Ecto neural progenitor cell (in vitro differentiated cells): Measurements from ENCODE around the gene PIK3IP1.

Experiments
- DNase-seq: peaks from one replicate; pipeline ENCODE4 v3.0.0-alpha.2; 2018; ENCODE audit warnings: low spot score

PIK3IP1 gene

DNA sequence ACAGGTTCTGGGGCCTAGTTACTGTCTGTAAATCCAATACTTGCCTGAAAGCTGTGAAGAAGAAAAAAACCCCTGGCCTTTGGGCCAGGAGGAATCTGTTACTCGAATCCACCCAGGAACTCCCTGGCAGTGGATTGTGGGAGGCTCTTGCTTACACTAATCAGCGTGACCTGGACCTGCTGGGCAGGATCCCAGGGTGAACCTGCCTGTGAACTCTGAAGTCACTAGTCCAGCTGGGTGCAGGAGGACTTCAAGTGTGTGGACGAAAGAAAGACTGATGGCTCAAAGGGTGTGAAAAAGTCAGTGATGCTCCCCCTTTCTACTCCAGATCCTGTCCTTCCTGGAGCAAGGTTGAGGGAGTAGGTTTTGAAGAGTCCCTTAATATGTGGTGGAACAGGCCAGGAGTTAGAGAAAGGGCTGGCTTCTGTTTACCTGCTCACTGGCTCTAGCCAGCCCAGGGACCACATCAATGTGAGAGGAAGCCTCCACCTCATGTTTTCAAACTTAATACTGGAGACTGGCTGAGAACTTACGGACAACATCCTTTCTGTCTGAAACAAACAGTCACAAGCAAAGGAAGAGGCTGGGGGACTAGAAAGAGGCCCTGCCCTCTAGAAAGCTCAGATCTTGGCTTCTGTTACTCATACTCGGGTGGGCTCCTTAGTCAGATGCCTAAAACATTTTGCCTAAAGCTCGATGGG is 13.5 kb downstream of the PIK3IP1 start:
- DNase-seq: no peak

DNA sequence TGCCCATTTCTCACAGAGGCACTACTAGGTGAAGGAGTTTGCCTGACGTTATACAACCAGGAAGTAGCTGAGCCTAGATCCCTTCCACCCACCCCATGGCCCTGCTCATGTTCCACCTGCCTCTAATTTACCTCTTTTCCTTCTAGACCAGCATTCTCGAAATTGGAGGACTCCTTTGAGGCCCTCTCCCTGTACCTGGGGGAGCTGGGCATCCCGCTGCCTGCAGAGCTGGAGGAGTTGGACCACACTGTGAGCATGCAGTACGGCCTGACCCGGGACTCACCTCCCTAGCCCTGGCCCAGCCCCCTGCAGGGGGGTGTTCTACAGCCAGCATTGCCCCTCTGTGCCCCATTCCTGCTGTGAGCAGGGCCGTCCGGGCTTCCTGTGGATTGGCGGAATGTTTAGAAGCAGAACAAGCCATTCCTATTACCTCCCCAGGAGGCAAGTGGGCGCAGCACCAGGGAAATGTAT is 14.1 kb downstream of the PIK3IP1 start:
- DNase-seq: no peak

- DNase-seq: no peak
These were observed 14.5 kb downstream of the PIK3IP1 start for GRCh38 chr22:31277741-31278140.

DNA sequence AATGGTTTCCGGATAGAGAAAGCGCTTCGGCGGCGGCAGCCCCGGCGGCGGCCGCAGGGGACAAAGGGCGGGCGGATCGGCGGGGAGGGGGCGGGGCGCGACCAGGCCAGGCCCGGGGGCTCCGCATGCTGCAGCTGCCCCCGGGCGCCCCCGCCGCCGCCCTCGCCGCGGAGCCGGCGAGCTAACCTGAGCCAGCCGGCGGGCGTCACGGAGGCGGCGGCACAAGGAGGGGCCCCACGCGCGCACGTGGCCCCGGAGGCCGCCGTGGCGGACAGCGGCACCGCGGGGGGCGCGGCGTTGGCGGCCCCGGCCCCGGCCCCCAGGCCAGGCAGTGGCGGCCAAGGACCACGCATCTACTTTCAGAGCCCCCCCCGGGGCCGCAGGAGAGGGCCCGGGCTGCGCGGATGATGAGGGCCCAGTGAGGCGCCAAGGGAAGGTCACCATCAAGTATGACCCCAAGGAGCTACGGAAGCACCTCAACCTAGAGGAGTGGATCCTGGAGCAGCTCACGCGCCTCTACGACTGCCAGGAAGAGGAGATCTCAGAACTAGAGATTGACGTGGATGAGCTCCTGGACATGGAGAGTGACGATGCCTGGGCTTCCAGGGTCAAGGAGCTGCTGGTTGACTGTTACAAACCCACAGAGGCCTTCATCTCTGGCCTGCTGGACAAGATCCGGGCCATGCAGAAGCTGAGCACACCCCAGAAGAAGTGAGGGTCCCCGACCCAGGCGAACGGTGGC is 15.7 kb downstream of the PIK3IP1 start:
- no peak for DNase-seq

GRCh38 chr22:31275576-31275975 is 16.7 kb downstream of the PIK3IP1 start:
- DNase-seq: no peak

DNA sequence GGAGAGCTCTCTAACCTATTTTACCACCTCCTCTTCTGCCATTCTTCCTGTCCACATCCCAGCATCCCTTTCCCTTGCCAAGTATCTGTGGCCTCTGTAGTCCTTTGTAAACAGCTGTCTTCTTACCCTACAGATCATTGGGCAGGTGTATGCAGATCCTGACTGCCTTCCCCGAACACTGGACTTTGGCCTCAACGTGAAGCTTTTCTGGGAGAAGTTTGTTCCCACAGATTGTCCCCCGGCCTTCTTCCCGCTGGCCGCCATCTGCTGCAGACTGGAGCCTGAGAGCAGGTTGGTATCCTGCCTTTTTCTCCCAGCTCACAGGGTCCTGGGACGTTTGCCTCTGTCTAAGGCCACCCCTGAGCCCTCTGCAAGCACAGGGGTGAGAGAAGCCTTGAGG is 17.3 kb downstream of the PIK3IP1 start:
- no peak for DNase-seq

DNA sequence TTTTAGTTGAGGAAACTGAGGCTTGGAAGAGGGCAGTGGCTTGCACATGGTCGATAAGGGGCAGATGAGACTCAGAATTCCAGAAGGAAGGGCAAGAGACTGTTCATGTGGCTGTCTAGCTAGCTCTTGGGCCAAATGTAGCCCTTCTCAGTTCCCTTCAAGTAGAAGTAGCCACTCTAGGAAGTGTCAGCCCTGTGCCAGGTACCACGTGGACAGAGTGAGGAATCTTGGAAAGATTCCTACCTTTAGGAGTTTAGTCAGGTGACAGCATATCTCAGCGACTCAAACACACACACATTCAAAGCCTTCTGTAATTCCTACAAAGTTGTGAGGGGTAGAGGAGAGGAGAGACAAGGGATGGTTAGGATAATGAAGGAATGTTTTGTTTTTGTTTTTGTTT is 18.3 kb downstream of the PIK3IP1 start:
- no peak for DNase-seq

- DNase-seq: peak; percentile 72
These were observed 19.5 kb downstream of the PIK3IP1 start for GRCh38 chr22:31272522-31273446.

DNA sequence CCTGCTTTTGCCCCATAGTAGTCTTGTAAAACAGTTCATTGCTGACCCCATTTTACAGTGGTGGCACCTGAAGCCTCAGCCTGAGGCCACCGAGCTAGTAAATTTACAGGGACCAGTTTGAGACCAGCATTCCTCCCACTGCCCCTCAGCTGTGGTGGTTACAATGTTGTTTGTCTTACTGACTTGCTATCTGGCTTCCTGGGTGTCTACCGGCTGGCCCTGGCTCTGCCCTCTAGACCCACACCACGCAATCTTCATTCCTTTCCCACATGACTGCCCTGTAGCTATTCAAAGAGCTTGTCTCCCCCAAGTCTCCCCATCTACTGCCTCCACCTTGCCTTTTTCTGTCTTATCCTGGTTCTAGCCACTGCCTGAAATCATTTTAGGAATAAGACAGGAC is 20.8 kb downstream of the PIK3IP1 start:
- DNase-seq: no peak

GRCh38 chr22:31271026-31271425 is 21.3 kb downstream of the PIK3IP1 start:
- no peak for DNase-seq

GRCh38 chr22:31269892-31270579 is 22.3 kb downstream of the PIK3IP1 start:
- DNase-seq: no peak

DNA sequence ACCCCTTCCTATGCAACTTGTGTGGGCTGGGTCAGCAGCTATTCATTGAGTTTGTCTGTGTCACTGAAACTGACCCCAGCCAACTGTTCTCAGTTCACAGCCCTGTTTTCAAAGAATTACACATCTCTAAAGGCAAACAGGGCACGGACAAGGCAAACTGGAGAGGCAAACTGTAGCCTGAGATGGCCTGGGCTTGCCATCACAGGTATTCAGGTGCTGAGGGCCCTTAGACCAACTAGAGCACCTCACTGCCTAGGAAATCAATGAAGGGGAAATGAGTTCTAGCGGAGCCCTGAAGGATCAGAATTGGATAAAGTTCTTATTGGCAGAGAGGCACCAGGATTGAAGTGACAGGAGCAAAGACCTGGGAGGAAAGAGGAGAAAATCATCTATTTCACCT is 24.0 kb downstream of the PIK3IP1 start:
- no peak for DNase-seq

GRCh38 chr22:31263896-31264640 is 28.2 kb downstream of the PIK3IP1 start:
- no peak for DNase-seq

GRCh38 chr22:31262312-31263133 is 29.8 kb downstream of the PIK3IP1 start:
- no peak for DNase-seq

DNA sequence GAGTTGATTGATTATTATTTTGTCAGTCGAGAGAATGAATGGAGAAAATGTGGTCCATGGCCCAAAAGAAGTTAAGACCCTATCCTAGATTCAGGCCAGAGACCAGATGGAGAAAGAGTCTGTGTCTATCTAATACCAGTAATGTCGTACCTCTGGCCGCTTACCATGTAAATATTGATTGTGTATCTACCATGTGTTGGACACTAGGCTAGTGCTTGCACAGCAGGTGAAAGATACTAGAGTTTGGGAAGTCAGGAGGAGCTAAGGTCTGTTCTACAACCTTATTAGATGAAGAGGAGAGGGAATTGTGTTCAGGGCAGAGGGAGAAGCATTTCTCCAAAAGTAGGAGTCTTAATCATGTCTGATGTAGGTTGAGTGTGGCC is 31.8 kb downstream of the PIK3IP1 start:
- DNase-seq: no peak

DNA sequence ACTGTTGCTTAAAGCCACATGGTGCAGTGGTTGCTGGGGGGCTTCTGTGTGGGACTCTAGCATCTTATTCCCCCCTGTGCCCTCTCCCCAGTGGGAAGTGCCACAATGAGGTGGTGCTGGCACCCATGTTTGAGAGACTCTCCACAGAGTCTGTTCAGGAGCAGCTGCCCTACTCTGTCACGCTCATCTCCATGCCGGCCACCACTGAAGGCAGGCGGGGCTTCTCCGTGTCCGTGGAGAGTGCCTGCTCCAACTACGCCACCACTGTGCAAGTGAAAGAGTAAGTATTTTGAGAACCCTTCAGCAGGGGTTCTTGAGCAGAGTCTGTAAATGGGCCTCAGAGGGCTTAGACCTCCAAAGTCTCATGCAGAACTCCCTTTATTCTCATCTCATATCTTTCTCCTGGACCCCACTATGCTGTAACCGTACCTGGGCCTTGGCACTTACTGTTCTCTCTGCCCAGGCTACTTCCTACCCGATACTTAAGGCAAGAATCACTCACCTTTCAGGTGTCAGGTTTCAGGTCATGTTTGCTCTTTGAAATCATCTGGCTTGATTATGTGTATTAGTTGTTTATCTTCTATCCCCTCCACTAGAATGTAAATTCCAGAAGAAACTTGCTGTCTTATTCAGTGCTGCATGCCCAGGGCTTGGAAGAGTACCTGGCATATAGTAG is 32.4 kb downstream of the PIK3IP1 start:
- DNase-seq: no peak

DNA sequence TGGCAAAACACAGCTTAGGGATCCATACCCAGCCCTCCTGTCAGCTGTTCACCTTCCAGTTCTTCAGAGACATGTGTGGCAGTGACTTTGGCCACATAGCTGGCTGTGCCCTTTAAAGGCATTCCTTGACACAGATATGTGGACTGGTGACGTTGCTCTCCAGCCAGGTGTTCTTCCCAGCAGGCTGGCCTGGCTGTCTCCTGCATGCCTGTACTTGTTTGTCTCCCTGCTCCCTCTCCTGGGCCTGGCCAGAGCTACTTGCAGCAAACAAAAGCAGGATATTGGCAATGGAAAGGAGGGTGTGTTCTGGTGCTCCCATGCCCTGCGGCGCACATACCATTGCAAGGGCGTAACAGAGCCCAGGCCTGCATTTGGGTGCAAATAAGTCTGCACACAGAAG is 38.3 kb downstream of the PIK3IP1 start:
- no peak for DNase-seq

GRCh38 chr22:31250740-31251600 is 41.3 kb downstream of the PIK3IP1 start:
- no peak for DNase-seq
